GM21381 (cell line): Measurements from ENCODE around the gene KRTDAP.

ENCODE experiments used
- ATAC-seq: cut with Tn5 transposase; IDR thresholded peaks from one replicate; pipeline ENCODE4 v1.9.1; 2021; ENCODE audit warnings: mild to moderate bottlenecking, moderate library complexity; ENCODE audit not compliant: unreplicated experiment

Gene KRTDAP

DNA sequence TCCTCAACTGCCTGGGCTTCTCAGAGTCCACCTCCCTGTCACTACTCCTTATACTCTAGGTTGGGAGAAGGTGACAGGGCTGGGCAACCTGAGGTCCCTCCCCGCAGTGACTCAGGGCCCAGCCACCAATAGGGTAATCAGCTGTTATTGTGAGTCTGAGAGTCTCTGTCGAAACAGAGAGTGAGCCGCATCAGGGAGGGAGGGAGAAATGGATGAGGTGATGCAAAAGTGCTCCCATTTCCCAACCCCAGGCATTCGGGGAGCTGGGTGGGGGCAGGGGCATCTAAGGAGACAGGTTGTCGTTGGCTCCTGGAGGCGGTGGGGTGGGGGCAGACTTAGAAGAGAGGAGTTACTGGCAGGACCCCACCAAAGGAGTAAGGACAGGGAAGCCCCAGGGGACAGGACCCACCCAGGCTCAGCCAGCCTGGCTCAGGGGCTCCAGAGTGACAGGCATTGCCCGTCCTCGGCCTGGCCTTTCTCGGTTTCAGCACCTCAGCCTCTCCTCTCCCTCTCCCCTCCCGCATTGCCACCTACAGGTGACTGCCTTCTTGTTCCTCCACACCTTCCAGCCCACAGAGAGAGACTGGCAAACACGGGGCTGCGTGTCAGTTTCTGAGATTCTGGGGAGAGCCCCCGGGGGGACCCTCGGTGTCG lies 23.5 kb upstream of the KRTDAP start, which contains the start of gene DMKN:
TSS of gene DMKN (minus strand) at position 22 of the 654 bp plus-strand sequence. CDS start 174 bp downstream, outside the sequence.
- ATAC-seq: no peak

- ATAC-seq: no peak
Observed at GRCh38 chr19:35512831-35513627, 22.8 kb upstream of the KRTDAP start.

DNA sequence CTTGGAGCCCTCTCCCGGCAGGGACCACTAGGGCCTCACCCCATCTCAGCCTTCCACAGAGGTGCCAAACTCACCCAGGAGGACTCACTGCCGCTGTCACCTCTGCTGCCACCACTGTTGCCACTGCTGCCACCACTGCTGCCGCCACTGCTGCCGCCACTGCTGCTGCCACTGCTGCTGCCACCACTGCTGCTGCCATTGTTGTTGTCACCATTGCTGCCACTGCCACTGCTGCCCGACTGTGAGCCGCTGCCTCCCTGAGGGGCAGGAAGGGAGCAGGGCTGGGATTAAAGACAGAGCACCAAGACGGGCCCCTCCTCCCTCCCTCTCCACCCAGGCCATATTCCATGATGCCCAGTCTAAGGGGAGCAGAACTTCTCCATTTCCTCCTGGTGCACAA lies 21.1 kb upstream of the KRTDAP start:
- ATAC-seq: no peak

DNA sequence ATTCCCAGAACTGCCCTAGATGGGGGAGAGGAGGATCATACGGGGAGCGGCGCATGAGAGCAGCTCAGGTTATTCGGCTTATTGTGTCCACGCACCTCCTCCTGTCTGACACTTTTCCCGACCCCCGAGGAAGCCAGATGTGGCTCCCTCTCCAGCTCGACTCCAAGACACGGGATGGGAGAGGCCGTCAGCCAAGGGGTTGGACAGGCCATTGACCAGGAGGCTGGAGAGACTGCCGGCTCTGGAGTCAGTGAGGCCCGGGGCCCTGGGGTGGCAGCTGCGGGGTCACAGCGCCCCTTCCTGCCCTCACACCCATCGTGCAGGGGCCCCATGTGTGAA lies 20.3 kb upstream of the KRTDAP start:
- no peak for ATAC-seq

DNA sequence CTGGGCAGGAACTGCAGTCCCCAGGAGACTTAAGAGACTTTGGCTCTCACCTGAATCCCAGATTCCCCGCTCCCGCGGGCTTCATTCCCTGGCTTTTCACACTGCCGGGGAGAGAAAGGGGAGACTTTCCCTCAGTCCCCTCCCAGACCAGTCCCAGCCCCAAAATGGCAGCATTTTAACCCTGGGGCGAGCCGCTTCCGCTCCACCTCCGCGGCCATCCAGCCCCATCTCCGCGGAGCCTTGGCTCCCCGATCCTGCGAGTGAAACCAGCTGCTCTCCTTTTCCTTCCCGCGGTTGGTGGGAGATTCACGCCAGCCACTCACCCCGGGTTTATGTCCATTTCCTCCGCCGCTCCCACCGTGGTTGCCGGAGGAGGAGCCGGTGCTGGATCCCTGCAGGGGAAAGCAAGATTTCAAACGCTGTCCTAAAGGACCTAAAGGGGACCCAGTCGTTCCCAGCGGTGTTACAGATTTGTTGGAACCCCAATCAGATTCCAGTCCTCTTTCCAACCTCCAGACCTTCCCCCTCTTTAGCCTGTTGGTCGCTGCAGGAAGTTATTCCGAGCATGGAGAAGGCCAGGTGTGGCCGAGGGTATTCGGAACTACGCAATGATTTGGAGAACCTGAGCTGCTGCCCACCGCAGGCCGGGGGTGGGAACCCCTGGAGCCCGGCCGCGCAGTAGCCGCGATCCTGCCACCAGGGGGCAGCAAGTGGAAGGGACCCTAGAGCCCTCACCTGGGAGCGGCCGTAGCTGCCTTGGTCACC lies 19.8 kb upstream of the KRTDAP start:
- no peak for ATAC-seq

GRCh38 chr19:35509018-35509652 lies 18.9 kb upstream of the KRTDAP start:
- no peak for ATAC-seq

DNA sequence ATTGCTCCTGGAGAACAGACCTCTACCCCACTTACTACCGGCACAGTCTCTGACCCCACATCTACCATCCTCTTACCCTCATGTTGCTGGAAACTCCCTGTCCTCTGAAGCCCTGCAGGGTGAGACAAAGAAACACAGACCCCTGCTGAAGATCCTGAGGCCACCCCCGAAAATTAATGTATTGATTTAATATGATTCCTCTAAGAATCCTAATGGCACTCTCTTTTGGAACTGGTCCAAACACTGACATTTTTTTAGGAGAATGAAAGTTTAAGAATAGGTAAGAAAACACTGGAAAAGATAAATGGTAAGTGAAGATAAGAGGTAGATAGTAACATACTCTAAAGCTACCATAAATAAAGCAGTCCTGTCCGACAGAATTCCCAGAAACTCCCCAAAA lies 17.9 kb upstream of the KRTDAP start:
- no peak for ATAC-seq

DNA sequence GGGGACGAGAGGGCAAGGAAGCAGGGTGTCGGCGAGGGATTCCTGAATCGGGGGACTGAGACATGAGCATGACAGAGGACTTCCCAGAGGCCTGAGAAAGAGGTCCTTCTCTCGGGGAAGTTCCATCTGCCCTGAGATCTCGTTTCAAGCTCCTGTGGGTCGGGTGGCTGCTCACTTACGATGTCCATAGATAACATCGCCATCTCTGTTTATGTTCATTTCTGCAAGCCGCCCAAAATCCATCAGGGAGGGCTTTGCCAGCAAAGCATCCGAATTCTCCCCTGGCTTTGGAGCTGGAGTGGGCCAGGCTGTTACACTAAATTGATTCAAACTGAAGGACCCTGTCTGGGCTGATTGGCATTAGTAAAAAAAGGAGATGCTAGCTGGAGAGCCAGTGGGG lies 17.3 kb upstream of the KRTDAP start:
- ATAC-seq: no peak

- no peak for ATAC-seq
Observed at GRCh38 chr19:35506011-35506410, 15.7 kb upstream of the KRTDAP start.

- no peak for ATAC-seq
Observed at GRCh38 chr19:35502751-35503150, 12.5 kb upstream of the KRTDAP start.

DNA sequence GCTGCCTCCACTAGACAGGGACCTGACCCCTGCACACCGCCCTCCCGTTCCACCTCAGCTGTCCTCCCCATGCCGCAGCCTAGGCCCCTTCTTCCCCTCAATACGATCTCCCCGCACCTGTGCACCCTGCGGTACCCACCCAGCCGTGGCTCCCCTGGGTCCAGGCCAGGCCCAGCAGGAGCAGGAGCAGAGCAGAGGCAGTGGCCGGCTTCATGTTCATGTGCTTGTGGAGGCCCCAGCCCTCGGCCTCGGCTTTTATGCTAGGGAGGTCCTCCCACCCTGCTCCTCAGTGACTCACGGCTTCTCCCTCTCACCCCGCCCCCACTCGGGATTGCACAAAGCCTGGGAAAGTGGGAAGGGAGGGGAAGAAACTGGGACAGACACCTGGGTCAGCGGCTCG lies 11.4 kb upstream of the KRTDAP start:
- ATAC-seq: no peak

DNA sequence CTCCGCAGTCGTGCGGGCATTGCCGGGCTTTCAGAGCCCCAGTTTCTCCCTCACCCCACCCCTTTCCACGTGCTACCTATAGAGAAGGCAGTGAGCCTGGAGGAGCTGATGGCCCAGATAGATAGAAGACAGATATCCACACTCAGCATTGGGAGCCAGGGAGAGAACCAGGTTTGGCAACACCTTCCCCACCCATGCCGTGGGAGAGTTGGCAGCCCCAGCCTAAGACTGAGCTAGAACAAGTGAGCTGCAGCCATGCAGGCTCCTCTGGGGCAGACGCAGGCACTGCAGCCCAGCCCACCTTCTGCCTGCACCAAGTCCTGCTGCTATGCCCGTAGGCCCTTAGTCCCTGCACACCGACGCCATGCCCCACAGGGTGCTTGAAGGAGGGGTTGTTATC lies 10.3 kb upstream of the KRTDAP start:
- ATAC-seq: no peak

- no peak for ATAC-seq
Observed at GRCh38 chr19:35498984-35499527, 8.8 kb upstream of the KRTDAP start.

DNA sequence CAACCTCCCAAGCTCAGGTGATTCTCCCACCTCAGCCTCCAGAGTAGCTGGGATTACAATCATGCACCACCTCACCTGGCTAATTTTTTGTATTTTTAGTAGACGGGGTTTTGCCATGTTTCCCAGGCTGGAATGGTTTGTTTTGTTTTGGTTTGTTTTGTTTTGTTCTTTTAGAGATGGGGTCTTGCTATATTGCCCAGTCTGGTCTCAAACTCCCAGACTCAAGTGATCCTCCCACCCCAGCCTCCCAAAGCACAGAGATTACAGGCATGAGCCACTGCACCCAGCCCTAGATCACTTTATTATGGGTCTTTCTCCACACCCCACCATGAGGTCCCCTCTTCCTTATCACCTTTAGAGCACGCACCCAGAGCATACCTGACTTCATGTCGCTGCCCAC lies 8.0 kb upstream of the KRTDAP start:
- no peak for ATAC-seq

GRCh38 chr19:35497406-35497805 lies 7.1 kb upstream of the KRTDAP start:
- no peak for ATAC-seq

DNA sequence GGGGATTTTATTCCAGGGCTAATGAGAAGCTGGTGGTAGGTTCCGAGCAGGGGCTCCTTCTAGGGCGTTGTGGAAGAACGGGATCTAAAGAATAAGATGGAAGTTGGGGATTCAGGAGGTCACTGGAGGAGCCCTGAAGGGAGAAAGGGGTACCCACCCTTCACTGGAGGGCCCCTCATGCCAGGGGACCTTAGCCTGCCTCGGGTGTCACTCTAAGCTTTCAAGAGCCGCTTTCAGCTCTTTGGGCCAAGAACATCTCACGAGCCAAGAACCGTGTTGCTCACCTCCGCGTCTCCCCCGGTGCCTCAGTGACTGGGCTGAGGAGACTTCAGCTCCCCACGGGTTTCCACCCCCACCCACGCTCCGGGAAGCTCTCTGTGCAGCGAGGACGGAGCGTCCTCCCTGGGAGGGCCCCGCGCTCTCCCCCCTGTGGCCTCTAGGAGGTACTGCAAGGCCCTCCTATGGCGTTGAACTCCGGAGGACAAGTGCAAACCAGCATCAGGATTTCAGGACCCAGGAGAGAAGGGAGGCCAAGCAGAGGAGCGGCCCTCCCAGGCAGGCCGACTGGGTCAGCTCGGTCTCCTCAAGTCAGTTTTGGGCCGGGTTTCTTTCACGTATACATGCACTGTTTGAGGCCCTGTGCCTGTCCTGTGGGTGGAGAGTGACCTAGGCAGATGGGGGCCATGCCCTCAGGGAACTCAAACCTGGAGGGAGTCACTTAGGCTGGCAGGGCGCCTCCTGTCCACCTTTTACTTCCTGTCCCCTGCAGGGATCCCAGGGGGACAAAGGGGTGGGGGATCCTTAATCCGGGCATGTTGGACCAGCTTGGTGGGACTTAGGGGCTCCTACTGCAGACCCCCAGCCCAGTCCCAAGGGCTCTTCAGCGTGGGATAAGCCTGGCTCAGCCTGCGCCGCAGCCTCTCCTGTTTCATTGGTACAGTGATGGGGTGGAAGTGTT lies 5.1 kb upstream of the KRTDAP start:
- ATAC-seq: no peak

DNA sequence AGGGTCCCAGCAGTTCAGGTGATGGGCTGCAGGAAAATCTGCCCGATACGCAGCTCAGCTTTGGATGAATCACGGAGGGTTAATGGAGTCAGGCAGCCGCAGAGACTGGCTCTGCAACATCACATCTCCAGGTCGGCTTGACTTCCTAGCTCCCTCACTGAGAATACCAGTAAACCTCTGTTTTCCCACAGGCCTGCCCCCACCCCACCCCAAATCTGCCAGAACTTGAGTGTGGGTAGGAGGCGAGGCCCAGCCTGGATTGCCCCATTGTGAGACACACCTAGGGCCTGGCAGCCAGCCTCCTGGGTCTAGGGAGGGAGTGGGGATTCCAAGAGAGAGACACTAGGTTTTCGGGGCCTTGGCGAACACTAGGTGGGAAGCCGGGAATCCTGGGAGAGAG lies 3.7 kb upstream of the KRTDAP start:
- no peak for ATAC-seq

- ATAC-seq: no peak
Observed at GRCh38 chr19:35491836-35492360, 1.6 kb upstream of the KRTDAP start.

- ATAC-seq: no peak
Observed at GRCh38 chr19:35488677-35489076, 1.6 kb downstream of the KRTDAP start.
